VCaP (cell line): ENCODE results near the gene TBC1D22A.

Experiments used
- H3K27ac ChIP-seq: fragments of 450-650 bp; 2 replicates; pipeline ENCODE4 v1.5.1; 2017
- TF ChIP-seq, protein P1 (sequence below): fragments of 450-650 bp; conservative IDR thresholded peaks from 2 replicates; pipeline ENCODE4 v1.5.1; 2017; ENCODE audit warnings: mild to moderate bottlenecking, moderate library complexity

Gene TBC1D22A

DNA sequence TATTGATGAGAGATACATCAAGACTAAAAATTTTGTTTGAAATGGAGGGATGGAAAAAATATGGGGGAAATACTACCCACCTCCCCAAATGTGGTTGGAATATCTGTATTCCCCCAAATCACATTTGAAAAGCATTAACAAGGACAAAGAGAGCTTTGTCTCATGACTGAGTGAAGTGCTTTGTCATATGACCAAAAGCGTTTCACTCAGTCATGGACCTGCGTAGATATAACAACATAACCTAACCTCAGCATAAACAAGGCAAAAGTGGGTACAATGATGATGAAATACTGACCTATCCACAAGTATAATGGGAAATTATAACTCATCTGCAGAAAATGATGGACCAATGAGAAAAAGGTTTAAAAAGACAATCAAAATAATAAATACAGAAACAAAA is 418.3 kb downstream of the TBC1D22A start:
- no peak overlapping the region for H3K27ac ChIP-seq
- TF ChIP-seq, protein P1, sequence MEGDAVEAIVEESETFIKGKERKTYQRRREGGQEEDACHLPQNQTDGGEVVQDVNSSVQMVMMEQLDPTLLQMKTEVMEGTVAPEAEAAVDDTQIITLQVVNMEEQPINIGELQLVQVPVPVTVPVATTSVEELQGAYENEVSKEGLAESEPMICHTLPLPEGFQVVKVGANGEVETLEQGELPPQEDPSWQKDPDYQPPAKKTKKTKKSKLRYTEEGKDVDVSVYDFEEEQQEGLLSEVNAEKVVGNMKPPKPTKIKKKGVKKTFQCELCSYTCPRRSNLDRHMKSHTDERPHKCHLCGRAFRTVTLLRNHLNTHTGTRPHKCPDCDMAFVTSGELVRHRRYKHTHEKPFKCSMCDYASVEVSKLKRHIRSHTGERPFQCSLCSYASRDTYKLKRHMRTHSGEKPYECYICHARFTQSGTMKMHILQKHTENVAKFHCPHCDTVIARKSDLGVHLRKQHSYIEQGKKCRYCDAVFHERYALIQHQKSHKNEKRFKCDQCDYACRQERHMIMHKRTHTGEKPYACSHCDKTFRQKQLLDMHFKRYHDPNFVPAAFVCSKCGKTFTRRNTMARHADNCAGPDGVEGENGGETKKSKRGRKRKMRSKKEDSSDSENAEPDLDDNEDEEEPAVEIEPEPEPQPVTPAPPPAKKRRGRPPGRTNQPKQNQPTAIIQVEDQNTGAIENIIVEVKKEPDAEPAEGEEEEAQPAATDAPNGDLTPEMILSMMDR = no peak

DNA sequence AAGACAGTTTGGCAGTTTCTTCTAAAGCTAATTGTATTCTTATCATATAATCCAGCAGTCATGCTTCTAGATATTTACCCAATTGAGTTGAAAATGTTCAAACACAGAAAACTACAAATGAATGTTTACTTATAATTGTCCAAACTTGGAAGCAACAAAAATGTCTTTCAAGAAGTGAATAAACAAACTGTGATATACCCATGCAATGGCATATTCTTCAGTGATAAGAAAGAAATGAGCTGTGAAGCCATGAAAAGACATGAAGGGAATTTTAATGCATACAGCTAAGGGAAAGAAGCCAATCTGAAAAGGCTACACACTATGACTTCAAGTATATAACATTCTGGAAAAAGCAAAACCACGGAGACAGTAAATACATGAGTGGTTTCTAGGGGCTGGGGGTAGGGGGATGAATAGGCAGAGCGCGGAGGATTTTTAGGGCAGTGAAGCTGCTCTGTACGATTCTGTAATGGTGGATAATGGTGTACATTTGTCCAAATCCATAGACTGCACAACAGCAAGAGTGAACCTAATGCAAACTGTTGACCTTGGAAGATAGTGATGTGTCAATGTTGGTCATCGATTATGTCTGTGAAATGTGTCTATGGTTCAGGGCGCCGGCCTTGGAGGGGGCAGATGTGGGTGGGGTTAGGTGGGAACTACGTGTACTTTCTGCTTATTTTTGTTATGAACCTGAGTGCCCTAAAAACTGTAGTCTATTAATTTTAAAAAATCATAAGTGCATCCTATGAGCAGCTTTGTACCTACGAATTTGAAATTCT is 424.9 kb downstream of the TBC1D22A start:
- no peak overlapping the region for H3K27ac ChIP-seq
- TF ChIP-seq, protein P1 = no peak

- no peak overlapping the region for H3K27ac ChIP-seq
- TF ChIP-seq, protein P1 = no peak
These were observed 426.0 kb downstream of the TBC1D22A start for GRCh38 chr22:47188261-47189055.

DNA sequence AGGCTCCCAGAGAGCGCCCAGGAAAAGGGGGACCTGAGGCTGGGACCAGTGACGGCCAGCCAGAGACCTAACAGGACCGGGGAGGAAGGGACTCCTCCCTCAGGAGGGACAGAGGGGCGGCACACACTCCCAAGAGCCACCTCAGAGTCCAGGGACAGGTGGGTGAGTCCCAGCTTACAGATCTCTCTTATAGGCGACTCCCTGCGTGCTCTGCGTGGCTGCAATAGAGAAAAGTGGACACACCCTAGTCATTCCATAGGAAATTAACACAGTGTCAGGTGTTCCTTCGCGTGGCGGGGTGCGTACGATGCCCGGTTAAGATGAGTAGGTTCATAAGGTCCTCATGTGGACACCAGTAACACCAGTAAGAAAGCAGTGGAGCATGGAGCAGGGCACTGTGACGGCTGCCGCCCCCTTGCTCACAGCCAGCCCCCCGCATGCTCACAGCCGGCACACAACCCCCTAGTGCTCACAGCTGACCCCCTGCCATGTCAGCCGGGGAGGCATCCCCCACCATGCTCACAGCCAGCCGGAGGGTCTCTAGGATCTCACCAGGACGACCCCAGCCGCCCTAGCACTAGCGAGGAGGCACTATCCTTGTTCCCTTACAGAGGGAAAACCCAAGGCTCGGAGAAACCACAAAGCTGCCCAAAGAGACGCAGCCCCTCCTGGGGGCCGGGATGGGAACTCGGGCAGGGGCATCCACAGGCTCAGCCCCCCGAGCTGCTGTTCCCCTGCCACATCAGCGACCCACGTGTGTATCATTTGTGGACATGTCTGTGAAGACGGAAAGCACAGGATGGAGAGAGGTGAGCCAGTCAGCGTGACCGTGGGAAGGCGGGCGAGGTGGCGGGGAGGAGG is 426.8 kb downstream of the TBC1D22A start:
- TF ChIP-seq, protein P1 = no peak
- no peak overlapping the region for H3K27ac ChIP-seq

GRCh38 chr22:47190276-47190956 is 428.0 kb downstream of the TBC1D22A start:
- TF ChIP-seq, protein P1 = no peak
- H3K27ac ChIP-seq = no peak overlapping the region

DNA sequence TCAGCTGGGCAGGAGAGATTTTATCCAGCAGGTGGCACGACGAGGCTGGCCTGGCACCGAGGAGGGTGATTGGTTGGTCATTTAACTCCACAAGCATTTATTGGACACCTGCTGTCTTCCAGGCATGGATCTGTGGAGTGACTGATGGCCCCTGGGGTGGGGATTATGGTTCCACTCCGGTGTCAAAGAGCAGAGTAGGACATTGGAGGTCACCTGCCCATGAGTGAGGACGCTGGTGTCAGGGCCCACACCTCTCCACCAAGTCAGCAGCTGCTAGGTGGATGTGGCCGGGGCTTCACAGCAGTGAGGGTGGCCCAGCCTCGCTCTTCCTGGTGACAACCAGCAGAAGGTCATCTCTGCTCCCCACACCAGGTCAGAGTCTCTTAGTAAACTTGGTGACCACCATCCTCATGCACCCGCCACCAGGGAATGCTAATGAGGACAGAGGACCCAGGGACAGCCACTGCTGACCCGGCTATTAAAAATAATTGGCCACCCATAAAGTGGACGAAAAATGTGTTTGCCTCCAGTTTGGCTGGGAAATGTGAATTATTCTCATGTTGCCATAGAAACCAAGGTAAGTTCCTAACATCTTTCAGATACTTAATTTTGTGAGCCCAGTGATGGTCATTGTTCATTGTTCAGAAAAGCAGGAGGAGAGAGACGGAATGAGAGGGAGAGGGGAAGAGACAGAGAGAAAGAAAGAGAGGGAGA is 428.7 kb downstream of the TBC1D22A start:
- no peak overlapping the region for H3K27ac ChIP-seq
- TF ChIP-seq, protein P1 = no peak
